ENCODE measurements around the gene ZNF407.

ZNF407 gene

DNA sequence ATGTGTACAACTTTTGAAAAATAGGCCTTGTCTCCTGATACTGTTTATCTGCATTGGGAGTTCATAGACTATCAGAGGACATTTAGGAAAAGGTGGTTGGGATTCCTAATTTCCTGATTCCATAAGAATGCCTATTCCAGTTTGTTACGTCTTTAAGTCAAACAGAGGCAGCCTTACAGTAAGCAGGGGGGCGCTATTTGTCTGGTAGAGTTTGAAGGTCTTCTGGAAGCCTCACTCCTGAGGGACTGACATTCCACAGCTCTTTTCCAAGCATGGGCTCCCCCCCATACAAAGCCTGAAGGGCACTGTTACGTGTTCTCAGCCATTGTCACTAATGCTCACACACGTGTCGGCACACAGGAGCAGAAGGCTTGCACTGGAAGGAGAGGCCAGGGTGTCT lies 456.9 kb downstream of the ZNF407 start:
- Mint-ChIP-seq H3K4me3 (no peak overlapping the region), H3K36me3 (ENCODE audit: low read depth) (peaks cover 5% of the 10 kb centered on the region), H3K4me1 (peaks cover 12% of the 10 kb centered on the region), H3K27ac (no peak overlapping the region), H3K27me3 (ENCODE audit: low read depth, poor library complexity) (peaks cover 7% of the 10 kb centered on the region), H3K9me3 (peaks cover 2% of the 10 kb centered on the region)
- no peak for DNase-seq
- TF ChIP-seq, protein P1, sequence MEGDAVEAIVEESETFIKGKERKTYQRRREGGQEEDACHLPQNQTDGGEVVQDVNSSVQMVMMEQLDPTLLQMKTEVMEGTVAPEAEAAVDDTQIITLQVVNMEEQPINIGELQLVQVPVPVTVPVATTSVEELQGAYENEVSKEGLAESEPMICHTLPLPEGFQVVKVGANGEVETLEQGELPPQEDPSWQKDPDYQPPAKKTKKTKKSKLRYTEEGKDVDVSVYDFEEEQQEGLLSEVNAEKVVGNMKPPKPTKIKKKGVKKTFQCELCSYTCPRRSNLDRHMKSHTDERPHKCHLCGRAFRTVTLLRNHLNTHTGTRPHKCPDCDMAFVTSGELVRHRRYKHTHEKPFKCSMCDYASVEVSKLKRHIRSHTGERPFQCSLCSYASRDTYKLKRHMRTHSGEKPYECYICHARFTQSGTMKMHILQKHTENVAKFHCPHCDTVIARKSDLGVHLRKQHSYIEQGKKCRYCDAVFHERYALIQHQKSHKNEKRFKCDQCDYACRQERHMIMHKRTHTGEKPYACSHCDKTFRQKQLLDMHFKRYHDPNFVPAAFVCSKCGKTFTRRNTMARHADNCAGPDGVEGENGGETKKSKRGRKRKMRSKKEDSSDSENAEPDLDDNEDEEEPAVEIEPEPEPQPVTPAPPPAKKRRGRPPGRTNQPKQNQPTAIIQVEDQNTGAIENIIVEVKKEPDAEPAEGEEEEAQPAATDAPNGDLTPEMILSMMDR (IDR thresholded peaks at IDR 0.05), result no peak

DNA sequence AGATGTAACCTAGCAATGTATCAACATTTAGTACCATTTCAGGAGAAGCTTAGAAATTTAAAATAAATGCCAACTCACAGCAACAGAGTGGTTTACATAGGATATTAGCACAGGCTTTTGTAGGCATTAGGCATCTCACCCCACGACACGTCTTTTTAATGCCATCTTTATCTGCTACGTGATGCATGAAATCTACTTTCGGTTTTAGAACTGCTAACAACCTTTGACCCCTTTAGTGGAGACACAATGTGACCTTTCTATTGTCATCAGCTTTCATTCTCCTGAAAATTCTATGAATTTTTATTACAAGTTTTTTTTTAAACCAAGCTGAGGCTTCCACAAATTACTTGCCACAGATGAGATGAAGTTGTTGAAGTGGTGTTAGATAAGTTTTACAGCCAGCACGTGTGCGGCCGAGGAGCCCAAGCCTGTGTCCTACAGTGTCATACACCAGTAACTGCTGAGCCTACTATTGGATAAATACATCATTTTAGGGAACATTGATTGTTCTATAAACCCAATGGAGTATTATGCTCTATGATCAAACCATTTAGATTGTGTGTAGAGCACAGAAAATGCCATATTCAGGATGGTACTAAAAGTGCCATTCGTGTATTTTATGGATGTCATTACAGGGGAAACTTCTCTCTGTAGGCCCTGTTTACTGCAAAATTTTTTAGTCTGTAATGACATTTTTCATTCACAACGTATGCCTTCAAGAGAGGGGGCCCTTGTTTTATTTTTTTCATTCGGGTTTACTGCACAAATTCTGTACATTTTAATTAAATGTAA lies 459.7 kb downstream of the ZNF407 start:
- H3K9me3 Mint-ChIP-seq, result peaks cover 9% of the 10 kb centered on the region
- TF ChIP-seq, protein P1 (IDR thresholded peaks at IDR 0.05), result no peak
- no peak overlapping the region for H3K4me3 Mint-ChIP-seq
- H3K27ac Mint-ChIP-seq, result no peak overlapping the region
- DNase-seq, result no peak
- H3K36me3 Mint-ChIP-seq (ENCODE audit: low read depth), result peaks cover 19% of the 10 kb centered on the region
- H3K4me1 Mint-ChIP-seq, result peaks cover 19% of the 10 kb centered on the region
- peaks cover 6% of the 10 kb centered on the region for H3K27me3 Mint-ChIP-seq (ENCODE audit: low read depth, poor library complexity)

DNA sequence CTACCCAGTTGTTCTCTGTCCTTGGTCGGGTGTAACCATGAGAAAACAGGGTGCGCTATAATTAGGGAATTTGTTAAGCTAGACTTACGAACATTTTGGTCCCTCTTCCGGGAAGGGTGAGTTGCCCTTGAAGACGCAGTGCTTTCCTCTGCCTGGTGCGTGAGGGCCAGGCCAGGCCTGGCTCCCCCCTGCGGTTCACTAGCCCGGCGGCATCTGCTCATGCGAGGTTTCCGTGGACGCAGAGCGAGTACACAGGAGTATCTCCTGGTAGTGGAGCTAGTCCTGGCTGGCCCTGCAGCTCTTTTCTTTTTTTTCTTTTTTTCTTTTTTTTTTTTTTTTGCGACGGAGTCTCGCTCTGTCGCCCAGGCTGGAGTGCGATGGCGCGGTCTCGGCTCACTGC lies 462.5 kb downstream of the ZNF407 start:
- DNase-seq, result no peak
- Mint-ChIP-seq H3K27me3 (ENCODE audit: low read depth, poor library complexity) (no peaks in the 10 kb centered on the region), H3K9me3 (peaks cover 9% of the 10 kb centered on the region), H3K36me3 (ENCODE audit: low read depth) (peaks cover 19% of the 10 kb centered on the region), H3K27ac (no peak overlapping the region), H3K4me1 (peaks cover 19% of the 10 kb centered on the region), H3K4me3 (no peak overlapping the region)
- TF ChIP-seq, protein P1 (IDR thresholded peaks at IDR 0.05), result no peak

DNA sequence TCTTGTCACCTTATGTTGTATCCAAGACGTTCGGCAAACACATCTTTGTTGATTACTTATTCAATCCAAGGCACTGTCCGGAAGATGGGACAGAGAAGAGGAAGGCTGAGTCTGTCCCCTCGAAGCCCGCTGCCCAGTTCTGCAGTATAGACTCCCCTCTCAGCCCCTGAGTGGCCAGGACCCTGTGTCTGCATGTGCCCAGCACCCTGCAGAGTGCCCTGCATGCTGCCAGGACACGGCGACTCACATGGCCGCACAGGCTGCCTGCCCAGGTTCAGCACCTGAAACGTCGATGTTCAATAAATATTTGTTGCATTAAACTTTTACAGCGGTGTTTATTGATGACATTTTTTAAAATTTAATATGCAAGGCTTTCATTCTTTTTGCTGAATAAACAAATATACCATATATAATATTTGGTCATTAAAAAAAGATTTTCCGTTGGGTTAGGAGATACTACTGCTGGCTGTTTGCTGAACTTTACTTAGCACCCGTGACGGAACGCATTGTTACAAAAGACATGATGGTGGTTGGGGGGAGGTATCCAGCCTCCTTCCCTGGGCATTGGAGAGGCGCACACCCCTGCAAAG lies 464.7 kb downstream of the ZNF407 start:
- peaks cover 19% of the 10 kb centered on the region for H3K36me3 Mint-ChIP-seq (ENCODE audit: low read depth)
- peaks cover 9% of the 10 kb centered on the region for H3K9me3 Mint-ChIP-seq

DNA sequence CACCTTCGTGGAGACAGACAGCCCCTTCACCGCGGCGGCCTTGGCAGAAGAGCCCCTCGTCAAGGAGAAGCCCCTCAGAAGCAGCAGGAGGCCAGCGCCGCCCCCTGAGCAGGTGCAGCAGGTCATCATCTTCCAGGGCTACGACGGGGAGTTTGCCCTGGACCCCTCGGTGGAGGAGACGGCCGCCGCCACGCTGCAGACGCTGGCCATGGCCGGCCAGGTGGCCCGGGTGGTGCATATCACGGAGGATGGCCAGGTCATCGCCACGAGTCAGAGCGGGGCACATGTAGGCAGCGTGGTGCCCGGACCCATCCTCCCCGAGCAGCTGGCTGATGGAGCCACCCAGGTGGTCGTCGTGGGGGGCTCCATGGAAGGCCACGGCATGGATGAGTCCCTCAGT lies 465.5 kb downstream of the ZNF407 start:
- no peaks in the 10 kb centered on the region for H3K27me3 Mint-ChIP-seq (ENCODE audit: low read depth, poor library complexity)
- H3K4me1 Mint-ChIP-seq, result peaks cover 17% of the 10 kb centered on the region
- H3K27ac Mint-ChIP-seq, result no peak overlapping the region
- H3K9me3 Mint-ChIP-seq, result peaks cover 9% of the 10 kb centered on the region
- DNase-seq, result no peak
- H3K4me3 Mint-ChIP-seq, result no peak overlapping the region
- H3K36me3 Mint-ChIP-seq (ENCODE audit: low read depth), result peaks cover 19% of the 10 kb centered on the region
- TF ChIP-seq, protein P1 (IDR thresholded peaks at IDR 0.05), result no peak

More for the DNA sequence above, 464.7 kb downstream of the ZNF407 start:
- DNase-seq, result no peak
- Mint-ChIP-seq H3K27ac (no peak overlapping the region), H3K27me3 (ENCODE audit: low read depth, poor library complexity) (no peaks in the 10 kb centered on the region), H3K4me1 (peaks cover 16% of the 10 kb centered on the region), H3K4me3 (no peak overlapping the region)
- TF ChIP-seq, protein P1 (IDR thresholded peaks at IDR 0.05), result no peak
